Epithelial cell of proximal tubule (primary cell): ENCODE results near the gene UQCRH. TPM values are rescaled to one million over a fixed set of nuclear protein-coding genes. Genes with fewer than 3 reads are reported as not detected.
A peak's percentile ranks its signal among the peaks of the same experiment; 100 is the strongest.

Experiments used
- DNase-seq: peaks from one replicate; pipeline ENCODE4 v3.0.0-alpha.2; 2011; ENCODE audit warnings: low read depth
- H3K4me3 ChIP-seq: 2 replicates; pipeline ENCODE4 v1.5.1; 2011; ENCODE audit warnings: low read depth, mild to moderate bottlenecking, low read length
- total RNA-seq: library from RNA; depleted of rRNA; stranded (reverse); fragments of >200 nt; gene quantifications from 2 replicates; pipeline ENCODE4 v1.2.3, GENCODE V29; 2015
- TF ChIP-seq, protein P1 (sequence below): conservative IDR thresholded peaks from 2 replicates; pipeline ENCODE4 v1.5.1; 2012; ENCODE audit warnings: low read depth, mild to moderate bottlenecking, low read length

Gene UQCRH
- total RNA-seq, 1 donor from 2014 or later = 884 TPM

DNA sequence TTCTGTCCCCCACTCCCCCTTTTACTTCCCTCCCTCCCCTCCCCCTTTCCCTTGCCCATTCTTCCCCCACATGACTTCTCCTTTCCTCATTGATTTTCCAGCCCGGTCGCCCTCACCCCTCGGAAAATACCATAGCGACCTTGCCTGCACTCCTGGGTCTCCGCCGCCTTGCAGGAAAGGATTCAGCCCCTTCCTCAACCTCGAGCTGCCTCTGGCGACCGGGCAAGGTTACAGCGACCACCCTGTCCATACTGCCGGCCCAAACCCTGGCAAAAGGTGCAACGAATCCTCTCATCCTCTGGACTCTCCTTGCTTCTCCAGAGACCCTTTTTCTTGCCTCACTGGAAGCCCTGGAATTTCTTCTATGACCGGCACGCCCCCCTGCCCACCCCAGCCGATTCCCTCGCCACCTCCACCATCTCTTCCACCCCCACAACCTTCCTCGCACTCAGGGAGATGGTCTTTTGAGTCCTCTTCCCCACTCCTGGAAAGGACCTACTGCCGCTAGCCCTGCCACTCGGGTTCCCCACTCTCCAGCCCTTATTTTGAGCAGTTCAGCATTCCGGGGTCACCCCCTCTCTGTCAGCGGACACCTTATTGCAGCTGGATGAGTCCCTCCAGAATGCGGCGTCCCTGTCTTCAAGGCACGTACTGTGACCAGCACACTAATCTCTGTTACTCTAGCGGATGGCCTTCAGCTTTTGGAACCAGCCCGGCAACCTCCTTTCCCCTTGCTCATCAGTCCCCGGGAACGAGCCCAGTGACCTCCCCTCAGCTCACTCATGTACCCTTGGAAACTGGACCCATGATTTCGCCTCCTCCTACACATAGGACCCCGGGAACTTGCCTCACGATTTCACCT lies 38.0 kb downstream of the UQCRH start:
- DNase-seq = no peak
- TF ChIP-seq, protein P1, sequence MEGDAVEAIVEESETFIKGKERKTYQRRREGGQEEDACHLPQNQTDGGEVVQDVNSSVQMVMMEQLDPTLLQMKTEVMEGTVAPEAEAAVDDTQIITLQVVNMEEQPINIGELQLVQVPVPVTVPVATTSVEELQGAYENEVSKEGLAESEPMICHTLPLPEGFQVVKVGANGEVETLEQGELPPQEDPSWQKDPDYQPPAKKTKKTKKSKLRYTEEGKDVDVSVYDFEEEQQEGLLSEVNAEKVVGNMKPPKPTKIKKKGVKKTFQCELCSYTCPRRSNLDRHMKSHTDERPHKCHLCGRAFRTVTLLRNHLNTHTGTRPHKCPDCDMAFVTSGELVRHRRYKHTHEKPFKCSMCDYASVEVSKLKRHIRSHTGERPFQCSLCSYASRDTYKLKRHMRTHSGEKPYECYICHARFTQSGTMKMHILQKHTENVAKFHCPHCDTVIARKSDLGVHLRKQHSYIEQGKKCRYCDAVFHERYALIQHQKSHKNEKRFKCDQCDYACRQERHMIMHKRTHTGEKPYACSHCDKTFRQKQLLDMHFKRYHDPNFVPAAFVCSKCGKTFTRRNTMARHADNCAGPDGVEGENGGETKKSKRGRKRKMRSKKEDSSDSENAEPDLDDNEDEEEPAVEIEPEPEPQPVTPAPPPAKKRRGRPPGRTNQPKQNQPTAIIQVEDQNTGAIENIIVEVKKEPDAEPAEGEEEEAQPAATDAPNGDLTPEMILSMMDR = no peak
- H3K4me3 ChIP-seq = peak overlapping the region; percentile 79

DNA sequence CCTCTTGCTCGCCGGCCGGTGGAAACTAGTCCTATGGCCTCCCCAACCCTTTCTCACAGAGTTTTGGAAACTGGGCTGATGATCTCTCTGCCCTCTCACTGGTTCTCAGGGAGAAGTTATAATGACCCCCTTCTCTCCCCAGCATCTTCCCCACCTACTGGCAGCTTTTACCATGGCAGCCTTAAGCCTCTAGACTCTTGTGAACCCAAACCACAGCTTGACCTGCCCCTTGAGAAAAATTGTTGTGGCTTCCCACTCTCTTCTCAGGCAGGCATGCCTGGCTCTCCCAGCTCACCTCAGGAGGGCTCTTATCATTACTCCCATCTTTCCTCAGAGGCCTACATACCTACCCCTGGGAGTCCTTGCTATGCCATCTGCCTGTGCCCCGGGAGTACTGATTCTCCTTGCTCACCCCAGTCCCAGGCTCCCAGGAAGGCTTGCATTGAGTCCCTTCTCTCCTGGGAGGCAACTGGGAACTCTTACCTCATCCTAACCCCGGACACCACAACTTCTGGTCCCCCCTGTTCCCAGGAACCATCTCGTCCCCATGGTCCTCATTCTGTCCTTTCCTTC lies 38.7 kb downstream of the UQCRH start:
- DNase-seq = no peak
- peak overlapping the region; percentile 79 for H3K4me3 ChIP-seq
- TF ChIP-seq, protein P1 = peak; percentile 61

DNA sequence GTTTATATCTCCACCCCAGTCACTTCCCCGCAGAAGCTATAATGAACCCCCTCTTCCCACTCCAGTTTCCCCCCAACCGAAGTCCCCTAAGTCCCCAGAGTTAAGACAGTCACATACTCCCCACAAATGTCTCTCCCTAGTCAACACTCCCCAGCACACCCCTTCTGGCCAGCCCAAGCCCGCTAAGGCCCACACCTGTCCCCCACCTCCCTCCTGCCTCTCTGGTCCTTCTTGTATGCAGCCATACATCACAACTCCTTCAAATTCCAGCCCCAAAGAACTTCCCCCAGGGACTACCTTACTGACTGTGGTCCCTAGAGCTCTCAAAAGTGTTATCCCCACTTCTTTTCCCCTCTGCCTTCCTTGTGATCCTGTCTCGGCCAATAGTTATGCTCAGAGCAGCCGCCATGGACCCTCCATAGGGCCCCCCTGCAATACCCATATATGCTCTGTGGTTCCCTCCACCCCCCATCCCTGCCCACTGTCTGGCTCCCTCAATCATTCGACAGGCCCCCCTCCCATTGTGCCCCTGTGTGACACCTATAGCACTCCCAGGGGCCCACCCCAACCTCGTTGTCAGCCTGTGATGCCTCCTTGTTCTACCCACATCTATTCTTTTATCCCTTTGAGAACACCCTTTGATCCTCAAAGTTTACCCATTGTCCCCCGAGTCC lies 39.3 kb downstream of the UQCRH start:
- no peak for DNase-seq
- H3K4me3 ChIP-seq = no peak overlapping the region
- TF ChIP-seq, protein P1 = no peak

DNA sequence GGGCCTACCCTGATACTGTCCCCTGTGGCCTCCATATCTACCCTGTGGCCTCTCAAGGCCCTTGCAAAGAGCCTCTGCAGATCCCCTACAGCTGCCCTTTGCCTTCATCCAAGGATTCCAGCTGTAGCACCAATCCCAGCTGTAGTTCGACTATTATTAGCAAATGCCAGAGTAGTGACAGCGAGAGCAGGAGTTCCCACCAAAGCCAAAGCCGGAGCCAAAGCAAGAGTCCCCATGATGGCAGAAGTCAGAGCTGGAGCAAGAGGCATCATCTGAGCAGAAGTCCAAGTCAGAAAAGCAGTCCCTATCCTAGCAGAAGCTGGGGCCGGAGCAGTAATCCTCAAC lies 39.8 kb downstream of the UQCRH start:
- H3K4me3 ChIP-seq = no peak overlapping the region
- DNase-seq = no peak
- TF ChIP-seq, protein P1 = no peak

DNA sequence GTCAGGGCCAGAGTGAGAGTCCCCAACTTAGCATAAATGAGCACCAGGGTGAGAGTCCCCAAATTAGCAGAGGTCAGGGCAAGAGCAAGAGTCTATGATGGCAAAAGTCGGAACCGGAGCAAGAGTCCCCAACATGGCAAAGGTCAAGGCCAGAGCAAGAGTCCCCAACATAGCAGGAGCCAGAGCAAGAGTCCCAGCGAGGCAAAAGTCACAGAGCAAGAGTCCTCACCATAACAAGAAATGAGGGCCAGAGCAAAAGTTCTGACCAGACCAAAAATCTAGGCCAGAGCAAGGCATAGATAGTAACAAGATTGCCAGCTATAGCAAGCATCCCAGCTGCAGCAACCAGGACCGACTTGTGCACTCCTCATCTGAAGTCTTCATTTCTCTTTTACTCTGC lies 40.2 kb downstream of the UQCRH start:
- TF ChIP-seq, protein P1 = no peak
- no peak overlapping the region for H3K4me3 ChIP-seq
- DNase-seq = no peak

DNA sequence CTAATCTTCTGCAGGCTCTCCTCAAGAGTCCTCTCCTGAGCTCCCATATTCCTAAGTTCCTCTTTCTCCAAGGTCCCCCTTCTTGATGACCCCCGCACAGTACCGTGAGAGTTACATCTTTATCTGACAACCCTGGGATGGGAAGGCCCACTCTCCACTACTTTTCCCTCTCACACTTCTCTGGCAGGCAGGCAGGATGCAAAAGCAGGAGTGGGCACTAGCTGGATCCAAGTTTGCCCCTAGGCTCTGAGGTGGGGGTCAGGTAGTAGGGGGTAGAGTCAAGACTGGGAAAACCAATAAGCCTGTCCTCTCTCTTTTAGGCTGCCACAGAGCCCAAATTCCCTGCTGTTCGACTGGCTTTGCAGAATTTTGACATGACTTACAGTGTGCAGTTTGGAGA lies 41.0 kb downstream of the UQCRH start:
- no peak overlapping the region for H3K4me3 ChIP-seq
- no peak for DNase-seq
- TF ChIP-seq, protein P1 = no peak
